ENCODE measurements around the gene LRRC75B.
"Not testable (repeated sequence)": the region's sequence is repeated elsewhere in the genome, so short reads cannot be mapped to it uniquely, and the experiment has no call there.

LRRC75B gene

GRCh38 chr22:24592851-24593558 is at the start of gene LRRC75B:
Gene LRRC75B, minus strand, starts transcription at chr22:24593073. Its CDS starts 34 bp downstream, at chr22:24593039.
- DNase-seq: peak; percentile 84

GRCh38 chr22:24642307-24642706 is 49.4 kb upstream of the LRRC75B start:
- not testable (repeated sequence) for DNase-seq

DNA sequence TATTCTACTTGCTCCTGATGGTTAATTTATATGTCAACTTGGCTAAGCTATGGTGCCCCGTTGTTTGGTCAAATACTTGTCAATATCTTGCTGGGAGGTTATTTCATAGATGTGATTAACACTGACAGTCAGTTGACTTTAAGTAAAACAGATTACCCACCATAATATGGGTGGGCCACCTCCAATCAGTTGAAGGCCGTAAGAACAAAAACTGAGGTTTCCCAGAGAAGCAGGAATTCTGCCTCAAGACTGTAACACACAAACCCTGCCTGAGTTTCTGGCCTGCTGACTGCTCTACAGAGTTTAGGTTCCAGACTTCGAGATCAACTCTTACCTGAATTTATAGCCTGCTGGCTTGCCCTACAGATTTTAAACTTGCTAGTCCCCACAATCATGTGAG is 43.6 kb upstream of the LRRC75B start:
- DNase-seq: not testable (repeated sequence)

DNA sequence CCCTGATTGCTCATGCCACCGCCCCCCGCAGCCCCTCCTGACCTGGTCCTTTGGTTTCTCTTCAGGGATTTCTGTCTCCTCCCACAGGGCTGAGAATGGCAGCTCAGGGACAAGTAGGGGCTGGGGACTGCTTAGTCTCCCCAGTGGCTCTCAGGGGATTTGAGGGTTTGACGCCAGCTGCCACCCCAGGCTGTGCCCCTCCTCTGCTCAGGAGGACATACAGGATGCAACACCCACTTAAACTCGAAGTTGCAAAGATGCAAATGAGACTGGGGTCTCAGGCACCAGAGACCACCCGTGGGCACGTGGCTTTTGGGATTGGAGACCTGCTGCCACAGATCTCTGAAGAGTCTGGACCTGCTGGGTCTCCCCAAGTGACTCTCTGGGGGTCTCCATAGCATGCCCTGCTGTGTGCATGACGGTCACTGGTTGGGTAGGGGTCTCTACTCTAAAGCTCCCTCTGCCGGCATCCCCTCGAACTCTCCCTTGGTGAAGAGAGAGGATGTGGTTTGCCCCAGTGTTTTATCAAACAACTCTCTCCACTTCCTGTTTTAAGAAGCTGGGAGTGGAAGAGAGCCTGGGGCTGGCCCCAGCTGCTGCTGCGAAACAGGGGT is 42.0 kb upstream of the LRRC75B start:
- peak; percentile 40 for DNase-seq

- DNase-seq: peak; percentile 30
These were observed 40.6 kb upstream of the LRRC75B start for GRCh38 chr22:24633231-24634023.

GRCh38 chr22:24632642-24633041 is 39.8 kb upstream of the LRRC75B start:
- peak; percentile 49 for DNase-seq

DNA sequence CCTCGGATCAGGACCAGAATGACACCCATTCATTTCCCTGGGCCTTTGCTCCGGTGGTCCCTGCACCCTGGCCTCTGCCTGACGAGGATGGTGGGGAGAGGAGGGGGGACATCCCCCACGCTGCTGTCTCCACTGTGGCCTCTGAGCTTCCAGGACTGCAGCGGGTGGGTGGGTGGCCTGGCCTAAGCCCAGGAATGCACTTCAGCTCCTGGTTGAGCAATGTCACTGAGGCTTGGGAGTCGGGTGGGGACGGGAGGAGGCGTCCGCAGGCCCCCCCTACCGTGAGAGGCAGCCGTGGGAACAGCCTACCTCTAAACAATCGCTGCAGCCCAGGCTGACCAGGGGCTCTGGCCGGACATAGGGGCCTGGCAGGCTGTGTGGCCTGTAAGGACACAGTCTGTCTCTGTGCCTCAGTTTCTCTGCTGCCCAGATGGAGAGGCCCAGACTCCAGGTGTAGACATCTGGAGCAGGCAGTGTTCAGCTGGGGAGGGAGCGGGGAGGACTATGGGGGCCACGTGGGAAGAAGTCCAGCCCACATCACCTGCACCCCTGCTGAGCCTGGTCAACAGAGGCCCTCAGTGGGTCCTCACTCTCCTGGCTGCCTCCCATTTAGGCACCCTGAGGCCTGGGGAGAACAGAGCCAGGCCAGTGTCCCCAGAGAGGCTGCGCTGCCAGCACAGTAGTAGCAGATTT is 38.7 kb upstream of the LRRC75B start:
- not testable (repeated sequence) for DNase-seq

- peak; percentile 42 for DNase-seq
These were observed 38.0 kb upstream of the LRRC75B start for GRCh38 chr22:24630812-24631427.

DNA sequence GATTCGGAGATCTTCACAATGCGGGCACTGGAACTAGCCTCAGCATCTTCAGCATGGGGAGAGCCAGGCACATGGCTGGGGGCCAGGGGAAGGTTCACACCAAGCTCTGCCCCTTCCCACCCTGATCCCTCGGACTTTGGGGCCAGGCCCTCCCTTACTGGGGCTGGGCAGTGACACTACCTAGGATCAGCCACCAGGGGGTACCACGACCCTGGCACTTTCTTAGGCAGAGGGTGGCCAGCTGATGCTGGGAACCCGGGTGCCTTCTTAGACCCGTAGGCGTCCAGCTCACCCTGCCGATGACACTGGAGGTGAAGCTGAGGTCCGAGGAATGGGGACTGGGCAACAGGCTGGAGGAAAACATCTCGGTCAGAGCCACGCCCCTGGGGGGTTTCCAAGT is 36.2 kb upstream of the LRRC75B start:
- peak; percentile 35 for DNase-seq

DNA sequence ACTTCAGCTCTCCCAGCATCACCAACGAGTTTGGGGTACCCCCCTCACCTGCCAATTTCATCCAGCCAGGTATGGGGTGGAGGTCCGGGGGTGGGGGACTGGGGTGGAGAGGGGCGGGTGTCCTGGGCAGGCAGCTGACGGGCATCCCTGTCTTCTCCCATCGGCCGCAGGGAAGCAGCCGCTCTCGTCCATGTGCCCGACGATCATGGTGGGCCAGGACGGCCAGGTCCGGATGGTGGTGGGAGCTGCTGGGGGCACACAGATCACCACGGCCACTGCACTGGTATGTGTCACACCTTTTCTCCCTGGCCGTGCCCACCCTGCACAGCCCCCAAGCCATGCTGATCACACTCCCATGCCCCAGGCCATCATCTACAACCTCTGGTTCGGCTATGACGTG is 35.0 kb upstream of the LRRC75B start:
- DNase-seq: not testable (repeated sequence)

DNA sequence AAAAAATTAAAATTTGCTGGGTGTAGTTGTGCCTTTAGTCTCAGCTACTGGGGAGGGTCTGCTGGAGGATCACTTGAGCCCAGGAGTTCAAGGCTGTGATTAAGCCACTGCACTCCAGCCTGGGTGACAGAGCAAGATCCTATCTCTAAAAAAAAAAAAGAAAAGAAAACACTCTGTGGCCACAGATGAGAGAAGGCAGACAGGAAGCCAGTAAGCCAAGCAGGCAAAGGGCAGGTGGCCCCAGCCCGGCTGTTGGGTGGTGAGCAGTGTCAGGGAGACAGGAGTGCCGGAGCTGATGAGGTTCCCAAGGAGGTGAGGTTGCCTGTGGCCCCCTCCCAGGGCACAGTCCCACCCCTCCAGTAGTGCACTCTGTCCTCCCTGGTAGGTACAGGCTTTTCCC is 29.7 kb upstream of the LRRC75B start:
- DNase-seq: peak; percentile 30

DNA sequence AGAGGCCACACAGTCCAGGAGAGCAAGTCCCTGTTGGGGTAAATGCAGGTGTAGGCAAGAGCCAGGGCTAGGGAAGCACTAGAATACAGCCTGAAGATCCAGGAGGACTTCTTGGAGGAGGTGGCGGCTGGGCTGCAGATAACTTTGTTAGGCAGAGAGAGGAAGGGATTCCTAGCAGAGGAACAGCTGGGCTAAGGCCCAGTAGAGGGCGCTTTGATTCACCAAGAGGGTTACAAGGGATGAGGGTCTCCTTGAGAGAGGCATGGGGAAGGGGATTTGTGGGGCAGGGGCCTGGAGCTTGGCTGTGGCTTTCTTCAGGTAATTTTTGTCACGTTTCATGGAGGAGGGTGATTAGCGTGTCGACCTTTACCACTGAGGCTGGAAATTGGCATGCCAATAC is 28.4 kb upstream of the LRRC75B start:
- DNase-seq: not testable (repeated sequence)

GRCh38 chr22:24614794-24615193 is 21.9 kb upstream of the LRRC75B start:
- not testable (repeated sequence) for DNase-seq

DNA sequence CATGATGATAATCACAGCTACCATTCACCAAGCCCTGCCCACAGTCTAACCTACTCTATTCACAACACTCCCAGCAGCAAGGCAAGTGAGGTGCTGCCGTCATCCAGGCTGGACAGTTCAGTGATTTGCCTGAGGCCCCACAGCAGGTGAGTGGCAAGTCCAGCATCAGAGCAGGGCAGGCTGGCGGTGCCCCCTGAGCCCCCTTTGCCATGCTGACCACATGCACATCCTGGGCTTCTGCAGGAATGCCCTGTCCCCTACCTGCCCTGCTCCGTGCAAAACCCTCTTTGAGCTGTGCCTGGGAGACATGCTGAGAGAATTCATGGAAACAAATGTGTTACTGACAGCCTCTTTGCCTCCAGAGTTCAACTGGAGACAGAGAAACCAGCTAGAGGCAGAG is 17.0 kb upstream of the LRRC75B start:
- not testable (repeated sequence) for DNase-seq

GRCh38 chr22:24608327-24608726 is 15.5 kb upstream of the LRRC75B start:
- not testable (repeated sequence) for DNase-seq

DNA sequence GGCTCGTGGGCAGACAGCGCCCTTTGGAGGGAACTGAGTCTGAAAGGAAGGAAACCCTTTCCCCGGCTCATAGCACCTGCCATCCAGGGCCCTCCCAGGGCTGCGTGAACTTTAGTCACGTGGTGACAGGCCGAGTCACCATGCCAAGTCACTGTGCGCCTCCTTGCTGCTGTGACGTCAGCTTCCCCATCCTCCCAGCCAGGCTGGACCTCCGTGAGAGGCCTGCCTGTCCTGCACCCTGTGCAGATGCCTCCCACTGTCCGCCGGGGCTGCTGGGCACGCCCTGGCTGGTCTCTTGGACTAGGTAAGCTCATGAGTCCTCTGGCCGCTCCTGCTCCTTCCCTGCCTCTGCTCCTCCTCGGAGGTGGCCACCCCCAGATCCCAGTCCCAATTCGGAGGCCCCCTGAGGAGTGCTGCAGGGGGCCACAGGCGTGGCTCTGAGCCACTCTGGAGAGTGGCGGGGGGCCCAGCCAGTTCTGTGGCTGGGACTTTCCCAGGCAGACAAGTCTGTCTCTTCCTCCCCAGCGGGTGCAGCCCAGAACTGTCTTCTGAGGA is 14.6 kb upstream of the LRRC75B start:
- DNase-seq: peak; percentile 80

DNA sequence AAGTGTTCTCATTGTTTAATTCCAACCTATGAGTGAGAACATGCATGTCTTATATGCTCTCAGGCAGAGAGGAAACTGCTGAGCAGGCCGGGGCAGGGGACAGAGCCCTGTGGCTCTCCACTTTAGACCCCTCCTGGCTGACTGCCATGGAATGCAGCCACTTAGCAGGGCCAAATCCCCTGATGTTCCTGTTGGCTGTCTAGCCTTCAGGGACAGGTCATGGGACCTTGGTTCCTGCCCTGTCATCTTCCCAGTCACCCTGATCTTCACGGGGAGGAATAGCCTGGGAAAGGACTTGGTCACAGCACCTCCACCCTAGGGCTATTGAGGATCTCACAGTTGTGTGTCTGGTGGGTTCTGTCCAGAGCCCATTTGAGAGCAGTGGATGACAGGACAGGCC is 13.5 kb upstream of the LRRC75B start:
- not testable (repeated sequence) for DNase-seq

- DNase-seq: peak; percentile 46
These were observed 11.1 kb upstream of the LRRC75B start for GRCh38 chr22:24603770-24604629.

DNA sequence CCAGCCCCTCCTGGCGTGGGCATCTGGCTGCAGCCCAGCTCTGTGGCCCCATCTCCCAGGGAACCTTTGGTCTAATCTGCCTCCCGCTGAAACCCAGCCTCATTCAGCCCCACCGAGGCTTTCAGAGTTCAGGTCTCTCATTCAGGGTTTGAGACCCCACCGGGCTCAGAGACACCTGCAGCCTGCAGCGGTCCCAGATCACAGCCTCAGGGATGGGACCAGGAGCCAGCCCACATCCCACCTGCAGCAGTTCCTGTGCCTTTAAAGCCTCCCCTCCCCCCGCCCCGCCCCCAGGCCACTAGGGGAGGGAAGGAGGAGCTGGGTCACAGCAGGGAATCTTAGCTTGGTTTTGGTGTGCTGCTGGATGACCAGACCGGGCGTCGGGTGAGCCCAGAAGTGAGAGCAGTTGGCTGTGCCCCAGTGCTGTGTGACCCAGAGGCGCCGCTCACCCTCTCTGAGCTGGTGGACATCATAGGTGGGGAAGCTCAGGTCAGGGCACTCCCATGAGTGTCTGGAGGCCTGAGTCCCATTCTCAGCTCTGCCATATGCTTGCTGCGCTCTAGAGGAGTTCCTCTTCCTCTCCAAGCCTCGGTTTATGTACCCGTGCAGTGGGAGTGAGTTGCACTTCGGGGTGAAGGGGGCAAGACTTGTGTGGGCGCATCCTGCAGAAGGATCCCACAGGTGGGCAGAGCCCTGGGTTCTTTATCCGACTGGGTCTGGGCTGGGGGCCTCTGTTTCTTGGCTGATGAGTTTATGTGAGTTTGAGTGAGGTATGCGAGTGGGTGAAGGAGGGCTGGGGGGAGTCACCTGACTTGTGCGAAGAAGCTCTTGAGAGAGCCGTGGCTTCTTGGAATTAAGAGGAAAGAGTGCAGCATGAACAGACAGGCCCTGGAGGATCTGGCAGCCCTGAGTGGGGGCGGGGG is 10.2 kb upstream of the LRRC75B start, which contains the start of gene GGT1:
GGT1 (plus strand) TSS at position 347 of the 923 bp plus-strand sequence. CDS start 7,889 bp downstream, outside the sequence.
- peak; percentile 41 for DNase-seq

Data from hematopoietic multipotent progenitor cell treated with erythropoietin and hydrocortisone succinate and interleukin-3 and kit ligand, for 8 days (in vitro differentiated cells).